GM23338 (cell line): ENCODE measurements around the gene DSCAML1. TPM values are rescaled to one million over a fixed set of nuclear protein-coding genes. Genes with fewer than 3 reads are reported as not detected.

Experiments
- ATAC-seq: fragments of 200-7000 bp; cut with Tn5 transposase; 3 replicates; pipeline ENCODE4 v1.9.1; 2020
- DNase-seq: peaks from one replicate; pipeline ENCODE4 v3.0.0-alpha.2; 2015; ENCODE audit warnings: low spot score
- H2AFZ ChIP-seq: fragments of 200-600 bp; sonication (generic); 2 replicates; pipeline ENCODE4 v1.8.0; 2016; ENCODE audit warnings: antibody characterized with exemption, mild to moderate bottlenecking, moderate library complexity
- H3F3A ChIP-seq: fragments of 200-600 bp; sonication (generic); replicated peaks from 2 replicates; pipeline ENCODE4 v1.8.0; 2017; ENCODE audit warnings: antibody characterized with exemption, mixed run types, low read depth
- H3K27ac ChIP-seq: fragments of 200-600 bp; sonication (generic); 2 replicates; pipeline ENCODE4 v1.6.1; 2016; ENCODE audit warnings: low read depth
- H3K27me3 ChIP-seq: fragments of 200-600 bp; sonication (generic); 2 replicates; pipeline ENCODE4 v1.8.0; 2016; ENCODE audit warnings: mild to moderate bottlenecking, mixed run types, moderate library complexity; ENCODE audit not compliant: insufficient read depth
- H3K36me3 ChIP-seq: fragments of 200-600 bp; sonication (generic); 2 replicates; pipeline ENCODE4 v1.8.0; 2016; ENCODE audit warnings: mild to moderate bottlenecking; ENCODE audit not compliant: insufficient read depth
- H3K4me1 ChIP-seq: fragments of 200-600 bp; sonication (generic); 2 replicates; pipeline ENCODE4 v1.8.0; 2016; ENCODE audit warnings: mild to moderate bottlenecking, moderate library complexity; ENCODE audit not compliant: insufficient read depth
- H3K4me2 ChIP-seq: fragments of 200-600 bp; sonication (generic); 2 replicates; pipeline ENCODE4 v1.7.1; 2017; ENCODE audit warnings: mixed run types
- H3K4me3 ChIP-seq: fragments of 200-600 bp; sonication (generic); 2 replicates; pipeline ENCODE4 v1.6.1; 2016; ENCODE audit warnings: mixed run types
- H3K79me2 ChIP-seq: fragments of 200-600 bp; sonication (generic); replicated peaks from 2 replicates; pipeline ENCODE4 v1.8.0; 2017; ENCODE audit warnings: mild to moderate bottlenecking; ENCODE audit not compliant: insufficient read depth
- H3K9me2 ChIP-seq: fragments of 200-600 bp; sonication (generic); 2 replicates; pipeline ENCODE4 v1.8.0; 2017; ENCODE audit not compliant: insufficient read depth
- H4K20me1 ChIP-seq: fragments of 200-600 bp; sonication (generic); replicated peaks from 2 replicates; pipeline ENCODE4 v1.8.0; 2017; ENCODE audit warnings: mild to moderate bottlenecking; ENCODE audit not compliant: insufficient read depth
- H3K27ac Mint-ChIP-seq: 2 replicates; pipeline ENCODE4 v1.8.0; 2020; ENCODE audit warnings: inconsistent platforms, mild to moderate bottlenecking, moderate library complexity, mixed read lengths
- H3K27me3 Mint-ChIP-seq: 3 replicates; pipeline ENCODE4 v1.8.0; 2022; ENCODE audit warnings: low read depth, mild to moderate bottlenecking, moderate library complexity, mixed read lengths, inconsistent platforms; ENCODE audit not compliant: insufficient read depth, poor library complexity
- H3K36me3 Mint-ChIP-seq: 3 replicates; pipeline ENCODE4 v1.8.0; 2021; ENCODE audit warnings: low read depth, mild to moderate bottlenecking, inconsistent platforms, moderate library complexity, mixed read lengths
- H3K4me1 Mint-ChIP-seq: 3 replicates; pipeline ENCODE4 v1.8.0; 2020; ENCODE audit warnings: mild to moderate bottlenecking, inconsistent platforms, mixed read lengths
- H3K4me3 Mint-ChIP-seq: 3 replicates; pipeline ENCODE4 v1.8.0; 2021; ENCODE audit warnings: moderate library complexity, mild to moderate bottlenecking, inconsistent platforms, mixed read lengths
- H3K9me3 Mint-ChIP-seq: 3 replicates; pipeline ENCODE4 v1.8.0; 2020; ENCODE audit warnings: moderate library complexity, mild to moderate bottlenecking, inconsistent platforms, mixed read lengths
- CREB1 ChIP-seq: fragments of 250-450 bp; sonication (Bioruptor Pico); IDR thresholded peaks from 2 replicates; pipeline ENCODE4 v1.5.0; 2020; ENCODE audit warnings: low read depth, mild to moderate bottlenecking, moderate library complexity
- CTCF ChIP-seq, 2 experiments: fragments of 200-600 bp in 1 of 2; sonication (generic) in 1 of 2; conservative IDR thresholded peaks; 2 replicates each; pipeline versions ENCODE4 v1.5.1 to v1.6.1; 2016 to 2017; ENCODE audit warnings: antibody characterized with exemption in 2 of 2, low read depth in 2 of 2, mild to moderate bottlenecking in 2 of 2, moderate library complexity in 1 of 2
- EZH2 ChIP-seq: fragments of 200-600 bp; sonication (generic); IDR thresholded peaks from one replicate; pipeline ENCODE4 v1.8.0; 2017; ENCODE audit warnings: antibody characterized with exemption, mild to moderate bottlenecking, low read depth; ENCODE audit not compliant: unreplicated experiment
- EZH2phosphoT487 ChIP-seq: fragments of 200-600 bp; sonication (generic); IDR thresholded peaks from one replicate; pipeline ENCODE4 v1.8.1; 2018; ENCODE audit warnings: antibody characterized with exemption; ENCODE audit not compliant: unreplicated experiment
- JUNB ChIP-seq: IDR thresholded peaks from one replicate; pipeline ENCODE4 v1.6.1; 2016; ENCODE audit warnings: antibody characterized with exemption; ENCODE audit not compliant: unreplicated experiment
- NANOG ChIP-seq: IDR thresholded peaks from 2 replicates; pipeline ENCODE4 v1.6.1; 2016; ENCODE audit warnings: antibody characterized with exemption, borderline replicate concordance
- POLR2AphosphoS5 ChIP-seq: IDR thresholded peaks from 2 replicates; pipeline ENCODE4 v1.6.1; 2016; ENCODE audit warnings: antibody characterized with exemption, low read depth
- REST ChIP-seq: IDR thresholded peaks from one replicate; pipeline ENCODE4 v1.6.1; 2018; ENCODE audit warnings: antibody characterized with exemption; ENCODE audit not compliant: unreplicated experiment
- STAT1 ChIP-seq: IDR thresholded peaks from one replicate; pipeline ENCODE4 v1.6.1; 2016; ENCODE audit warnings: antibody characterized with exemption; ENCODE audit not compliant: unreplicated experiment
- ZNF114 ChIP-seq: fragments of 250-450 bp; sonication (Bioruptor Pico); IDR thresholded peaks from 2 replicates; pipeline ENCODE4 v1.5.0; 2020; ENCODE audit warnings: mild to moderate bottlenecking, moderate library complexity
- ZNF331 ChIP-seq: fragments of 250-450 bp; sonication (Bioruptor Pico); IDR thresholded peaks from 2 replicates; pipeline ENCODE4 v1.5.0; 2020; ENCODE audit warnings: low read depth, mild to moderate bottlenecking, moderate library complexity
- ZNF462 ChIP-seq: fragments of 250-450 bp; sonication (Bioruptor Pico); IDR thresholded peaks from 2 replicates; pipeline ENCODE4 v1.5.0; 2020; ENCODE audit warnings: mild to moderate bottlenecking, moderate library complexity
- polyA plus RNA-seq: library from polyadenylated mRNA; unstranded; fragments of >200 nt; fragmentation: Nextera tagmentation; extraction: Ambion mirVana; gene quantifications from 2 replicates; pipeline ENCODE4 v1.2.1, GENCODE V29; 2016
- total RNA-seq: library from RNA; depleted of rRNA; stranded (reverse); fragments of >200 nt; shearing (Covaris generic); gene quantifications from 2 replicates; pipeline ENCODE4 v1.2.3, GENCODE V29; 2014
- TF ChIP-seq, protein P1 (sequence below): IDR thresholded peaks from 2 replicates; pipeline ENCODE4 v1.6.1; 2016; ENCODE audit warnings: antibody characterized with exemption

DSCAML1 gene
- total and polyA plus RNA-seq, 2 experiments from 2014 or later = 0.17 TPM; not detected in 1

- H3K36me3 ChIP-seq = peaks cover 2% of the 10 kb centered on the region; the same call in 1 of the 2 replicates
- no peaks in the 10 kb centered on the region for H3F3A ChIP-seq
- DNase-seq (no peak), ATAC-seq (no peak)
- H3K4me1 ChIP-seq = no peaks in the 10 kb centered on the region
- no peaks in the 10 kb centered on the region for H3K9me3 Mint-ChIP-seq
- H3K27ac ChIP-seq = no peak overlapping the region
- H3K27me3 Mint-ChIP-seq = peaks cover 9% of the 10 kb centered on the region
- no peak for TF ChIP-seq ZNF114
- no peak for TF ChIP-seq REST
- no peak for TF ChIP-seq ZNF462 (CRISPR knock-in tag)
- TF ChIP-seq STAT1 = no peak
- no peak for TF ChIP-seq CREB1 (CRISPR knock-in tag)
- TF ChIP-seq, protein P1, sequence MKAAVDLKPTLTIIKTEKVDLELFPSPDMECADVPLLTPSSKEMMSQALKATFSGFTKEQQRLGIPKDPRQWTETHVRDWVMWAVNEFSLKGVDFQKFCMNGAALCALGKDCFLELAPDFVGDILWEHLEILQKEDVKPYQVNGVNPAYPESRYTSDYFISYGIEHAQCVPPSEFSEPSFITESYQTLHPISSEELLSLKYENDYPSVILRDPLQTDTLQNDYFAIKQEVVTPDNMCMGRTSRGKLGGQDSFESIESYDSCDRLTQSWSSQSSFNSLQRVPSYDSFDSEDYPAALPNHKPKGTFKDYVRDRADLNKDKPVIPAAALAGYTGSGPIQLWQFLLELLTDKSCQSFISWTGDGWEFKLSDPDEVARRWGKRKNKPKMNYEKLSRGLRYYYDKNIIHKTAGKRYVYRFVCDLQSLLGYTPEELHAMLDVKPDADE = no peak
- no peak for TF ChIP-seq NANOG
- no peak for TF ChIP-seq POLR2AphosphoS5
- TF ChIP-seq ZNF331 (CRISPR knock-in tag) = no peak
- TF ChIP-seq JUNB = no peak
- TF ChIP-seq EZH2 = no peak
- no peak for TF ChIP-seq CTCF (conservative IDR thresholded peaks at IDR 0.05; ENCODE audit: low read depth in 2 of 2)
- no peak for TF ChIP-seq EZH2phosphoT487
- no peak overlapping the region for H3K27ac Mint-ChIP-seq
- H3K9me2 ChIP-seq = no peaks in the 10 kb centered on the region
- no peaks in the 10 kb centered on the region for H3K27me3 ChIP-seq
- no peak overlapping the region for H3K4me3 Mint-ChIP-seq
- no peak overlapping the region for H3K4me3 ChIP-seq
- peaks cover 15% of the 10 kb centered on the region for H3K4me1 Mint-ChIP-seq
- no peaks in the 10 kb centered on the region; the same call in 2 of the 3 replicates for H3K36me3 Mint-ChIP-seq
- no peaks in the 10 kb centered on the region for H4K20me1 ChIP-seq
- no peaks in the 10 kb centered on the region for H3K79me2 ChIP-seq
- H3K4me2 ChIP-seq = no peak overlapping the region
- no peak overlapping the region for H2AFZ ChIP-seq
Observed at GRCh38 chr11:117415358-117415896, 381.6 kb downstream of the DSCAML1 start.
